Measurements from ENCODE around the gene ZNF320. TPM values are rescaled to one million over a fixed set of nuclear protein-coding genes. Genes with fewer than 3 reads are reported as not detected.

ZNF320 gene
- polyA plus RNA-seq, 1 of the 3 experiments (the other 2 are of a cell fraction): 6.9 TPM

- no peaks in the 10 kb centered on the region for H4K20me1 ChIP-seq (ENCODE audit: insufficient read depth)
- no peak for DNase-seq
- no peaks in the 10 kb centered on the region for H3K27me3 ChIP-seq (ENCODE audit: insufficient read depth)
- no peaks in the 10 kb centered on the region for H3K9me3 ChIP-seq
- TF ChIP-seq EP300 (IDR thresholded peaks at IDR 0.05; ENCODE audit: borderline replicate concordance in 1 of 2, low read depth in 1 of 2, low read length in 1 of 2) (no peak), FOXJ3 (CRISPR knock-in tag; IDR thresholded peaks at IDR 0.05) (no peak), TCF12 (IDR thresholded peaks at IDR 0.05) (no peak), SIN3A (IDR thresholded peaks at IDR 0.05; ENCODE audit: borderline replicate concordance, low read depth, low read length) (no peak), EZH2phosphoT487 (IDR thresholded peaks at IDR 0.05; ENCODE audit: borderline replicate concordance, low read depth) (no peak), RAD21 (IDR thresholded peaks at IDR 0.05; ENCODE audit: low read length) (no peak), NFIC (IDR thresholded peaks at IDR 0.05; ENCODE audit: borderline replicate concordance) (no peak), TAF1 (IDR thresholded peaks at IDR 0.05; ENCODE audit: borderline replicate concordance, low read depth, low read length) (no peak), MXI1 (IDR thresholded peaks at IDR 0.05; ENCODE audit: low read depth, low read length) (no peak)
- TF ChIP-seq, protein P1, sequence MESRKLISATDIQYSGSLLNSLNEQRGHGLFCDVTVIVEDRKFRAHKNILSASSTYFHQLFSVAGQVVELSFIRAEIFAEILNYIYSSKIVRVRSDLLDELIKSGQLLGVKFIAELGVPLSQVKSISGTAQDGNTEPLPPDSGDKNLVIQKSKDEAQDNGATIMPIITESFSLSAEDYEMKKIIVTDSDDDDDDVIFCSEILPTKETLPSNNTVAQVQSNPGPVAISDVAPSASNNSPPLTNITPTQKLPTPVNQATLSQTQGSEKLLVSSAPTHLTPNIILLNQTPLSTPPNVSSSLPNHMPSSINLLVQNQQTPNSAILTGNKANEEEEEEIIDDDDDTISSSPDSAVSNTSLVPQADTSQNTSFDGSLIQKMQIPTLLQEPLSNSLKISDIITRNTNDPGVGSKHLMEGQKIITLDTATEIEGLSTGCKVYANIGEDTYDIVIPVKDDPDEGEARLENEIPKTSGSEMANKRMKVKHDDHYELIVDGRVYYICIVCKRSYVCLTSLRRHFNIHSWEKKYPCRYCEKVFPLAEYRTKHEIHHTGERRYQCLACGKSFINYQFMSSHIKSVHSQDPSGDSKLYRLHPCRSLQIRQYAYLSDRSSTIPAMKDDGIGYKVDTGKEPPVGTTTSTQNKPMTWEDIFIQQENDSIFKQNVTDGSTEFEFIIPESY (IDR thresholded peaks at IDR 0.05; ENCODE audit: borderline replicate concordance, low read depth): no peak
- TF ChIP-seq, protein P2, sequence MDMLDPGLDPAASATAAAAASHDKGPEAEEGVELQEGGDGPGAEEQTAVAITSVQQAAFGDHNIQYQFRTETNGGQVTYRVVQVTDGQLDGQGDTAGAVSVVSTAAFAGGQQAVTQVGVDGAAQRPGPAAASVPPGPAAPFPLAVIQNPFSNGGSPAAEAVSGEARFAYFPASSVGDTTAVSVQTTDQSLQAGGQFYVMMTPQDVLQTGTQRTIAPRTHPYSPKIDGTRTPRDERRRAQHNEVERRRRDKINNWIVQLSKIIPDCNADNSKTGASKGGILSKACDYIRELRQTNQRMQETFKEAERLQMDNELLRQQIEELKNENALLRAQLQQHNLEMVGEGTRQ (IDR thresholded peaks at IDR 0.05; ENCODE audit: borderline replicate concordance, low read depth, low read length): no peak
- H3K9me2 ChIP-seq: no peaks in the 10 kb centered on the region
- peaks cover 0 to 15% of the 10 kb centered on the region in 2 experiments for H3K36me3 ChIP-seq (replicated peaks in 1 of 2; ENCODE audit: control insufficient read depth in 1 of 2, insufficient read depth in 2 of 2, low read length in 1 of 2)
- H3K4me3 ChIP-seq (ENCODE audit: low read depth in 2 of 2, low read length in 1 of 2): no peak overlapping the region
- H3K27ac ChIP-seq (ENCODE audit: low read depth in 2 of 2, low read length in 1 of 2): no peak overlapping the region
- ChIA-PET POLR2A (no interaction called here), CTCF (no interaction called here)
- WGBS (ENCODE audit: low lambda C conversion rate): 77% methylated on average over 5 of the region's 5 CpGs
- H2AFZ ChIP-seq (ENCODE audit: low read depth): no peak overlapping the region
- H3F3A ChIP-seq (replicated peaks; ENCODE audit: insufficient read depth): peaks cover 4% of the 10 kb centered on the region
- H3K9ac ChIP-seq: no peak overlapping the region
- no peaks in the 10 kb centered on the region; a peak in 1 of 4 replicates for H3K4me1 ChIP-seq (ENCODE audit: control insufficient read depth in 1 of 2, insufficient read depth in 2 of 2, low read depth in 1 of 2, low read length in 1 of 2)
- H3K79me2 ChIP-seq (ENCODE audit: insufficient read depth): peaks cover 6% of the 10 kb centered on the region; the same call in 1 of the 2 replicates
- no peak overlapping the region for H3K4me2 ChIP-seq
Measured at GRCh38 chr19:52938761-52939160, 41.3 kb upstream of the ZNF320 start.

GRCh38 chr19:52936954-52937325 lies 39.5 kb upstream of the ZNF320 start:
- DNase-seq: no peak
- peaks cover 0 to 15% of the 10 kb centered on the region in 2 experiments for H3K36me3 ChIP-seq (replicated peaks in 1 of 2; ENCODE audit: control insufficient read depth in 1 of 2, insufficient read depth in 2 of 2, low read length in 1 of 2)
- TF ChIP-seq, protein P3, sequence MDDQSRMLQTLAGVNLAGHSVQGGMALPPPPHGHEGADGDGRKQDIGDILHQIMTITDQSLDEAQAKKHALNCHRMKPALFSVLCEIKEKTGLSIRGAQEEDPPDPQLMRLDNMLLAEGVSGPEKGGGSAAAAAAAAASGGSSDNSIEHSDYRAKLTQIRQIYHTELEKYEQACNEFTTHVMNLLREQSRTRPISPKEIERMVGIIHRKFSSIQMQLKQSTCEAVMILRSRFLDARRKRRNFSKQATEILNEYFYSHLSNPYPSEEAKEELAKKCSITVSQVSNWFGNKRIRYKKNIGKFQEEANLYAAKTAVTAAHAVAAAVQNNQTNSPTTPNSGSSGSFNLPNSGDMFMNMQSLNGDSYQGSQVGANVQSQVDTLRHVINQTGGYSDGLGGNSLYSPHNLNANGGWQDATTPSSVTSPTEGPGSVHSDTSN (IDR thresholded peaks at IDR 0.05): no peak
- TF ChIP-seq NFIC (IDR thresholded peaks at IDR 0.05; ENCODE audit: borderline replicate concordance): no peak
- no peak for TF ChIP-seq EZH2phosphoT487 (IDR thresholded peaks at IDR 0.05; ENCODE audit: borderline replicate concordance, low read depth)
- no peak for TF ChIP-seq MEF2A (IDR thresholded peaks at IDR 0.05; ENCODE audit: borderline replicate concordance, low read depth)
- no peak for TF ChIP-seq ELF1 (IDR thresholded peaks at IDR 0.05)
- TF ChIP-seq TCF12 (IDR thresholded peaks at IDR 0.05): no peak
- no peak for TF ChIP-seq CHD2 (IDR thresholded peaks at IDR 0.05; ENCODE audit: low read length, partially characterized antibody)
- TF ChIP-seq RAD21 (IDR thresholded peaks at IDR 0.05; ENCODE audit: low read length): no peak
- TF ChIP-seq, protein P1 (IDR thresholded peaks at IDR 0.05; ENCODE audit: borderline replicate concordance, low read depth): no peak
- no peak for TF ChIP-seq SMC3 (IDR thresholded peaks at IDR 0.05; ENCODE audit: low read depth, low read length)
- no peak for TF ChIP-seq FOXJ3 (CRISPR knock-in tag; IDR thresholded peaks at IDR 0.05)
- no peak for TF ChIP-seq GATA2 (CRISPR knock-in tag; IDR thresholded peaks at IDR 0.05)
- TF ChIP-seq USF1 (IDR thresholded peaks at IDR 0.05; ENCODE audit: borderline replicate concordance, low read depth): no peak
- H3K27me3 ChIP-seq (ENCODE audit: insufficient read depth): no peaks in the 10 kb centered on the region
- H3K9me2 ChIP-seq: no peaks in the 10 kb centered on the region
- H3F3A ChIP-seq (replicated peaks; ENCODE audit: insufficient read depth): peaks cover 4% of the 10 kb centered on the region
- no peak overlapping the region for H2AFZ ChIP-seq (ENCODE audit: low read depth)
- no peak overlapping the region for H3K9ac ChIP-seq
- H3K4me2 ChIP-seq: no peak overlapping the region
- peaks cover 5% of the 10 kb centered on the region; the same call in 1 of the 2 replicates for H3K79me2 ChIP-seq (ENCODE audit: insufficient read depth)
- H4K20me1 ChIP-seq (ENCODE audit: insufficient read depth): no peaks in the 10 kb centered on the region
- H3K9me3 ChIP-seq: no peaks in the 10 kb centered on the region
- H3K27ac ChIP-seq (ENCODE audit: low read depth in 2 of 2, low read length in 1 of 2): no peak overlapping the region
- no peaks in the 10 kb centered on the region; a peak in 1 of 4 replicates for H3K4me1 ChIP-seq (ENCODE audit: control insufficient read depth in 1 of 2, insufficient read depth in 2 of 2, low read depth in 1 of 2, low read length in 1 of 2)
- POLR2A ChIA-PET: no interaction called here
- no peak overlapping the region for H3K4me3 ChIP-seq (ENCODE audit: low read depth in 2 of 2, low read length in 1 of 2)
- 64% methylated on average over 6 of the region's 7 CpGs for WGBS (ENCODE audit: low lambda C conversion rate)
- CTCF ChIA-PET: no interaction called here

Data from SK-N-SH (cell line).